Non-pigmented ciliary epithelial cell (primary cell): ENCODE measurements around the gene GALR1.
"Not testable (repeated sequence)": the region's sequence is repeated elsewhere in the genome, so short reads cannot be mapped to it uniquely, and the experiment has no call there.

Experiments used
- DNase-seq: peaks from one replicate; pipeline ENCODE4 v3.0.0-alpha.2; 2010; ENCODE audit warnings: low read depth

The GALR1 gene, protein sequence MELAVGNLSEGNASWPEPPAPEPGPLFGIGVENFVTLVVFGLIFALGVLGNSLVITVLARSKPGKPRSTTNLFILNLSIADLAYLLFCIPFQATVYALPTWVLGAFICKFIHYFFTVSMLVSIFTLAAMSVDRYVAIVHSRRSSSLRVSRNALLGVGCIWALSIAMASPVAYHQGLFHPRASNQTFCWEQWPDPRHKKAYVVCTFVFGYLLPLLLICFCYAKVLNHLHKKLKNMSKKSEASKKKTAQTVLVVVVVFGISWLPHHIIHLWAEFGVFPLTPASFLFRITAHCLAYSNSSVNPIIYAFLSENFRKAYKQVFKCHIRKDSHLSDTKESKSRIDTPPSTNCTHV

DNA sequence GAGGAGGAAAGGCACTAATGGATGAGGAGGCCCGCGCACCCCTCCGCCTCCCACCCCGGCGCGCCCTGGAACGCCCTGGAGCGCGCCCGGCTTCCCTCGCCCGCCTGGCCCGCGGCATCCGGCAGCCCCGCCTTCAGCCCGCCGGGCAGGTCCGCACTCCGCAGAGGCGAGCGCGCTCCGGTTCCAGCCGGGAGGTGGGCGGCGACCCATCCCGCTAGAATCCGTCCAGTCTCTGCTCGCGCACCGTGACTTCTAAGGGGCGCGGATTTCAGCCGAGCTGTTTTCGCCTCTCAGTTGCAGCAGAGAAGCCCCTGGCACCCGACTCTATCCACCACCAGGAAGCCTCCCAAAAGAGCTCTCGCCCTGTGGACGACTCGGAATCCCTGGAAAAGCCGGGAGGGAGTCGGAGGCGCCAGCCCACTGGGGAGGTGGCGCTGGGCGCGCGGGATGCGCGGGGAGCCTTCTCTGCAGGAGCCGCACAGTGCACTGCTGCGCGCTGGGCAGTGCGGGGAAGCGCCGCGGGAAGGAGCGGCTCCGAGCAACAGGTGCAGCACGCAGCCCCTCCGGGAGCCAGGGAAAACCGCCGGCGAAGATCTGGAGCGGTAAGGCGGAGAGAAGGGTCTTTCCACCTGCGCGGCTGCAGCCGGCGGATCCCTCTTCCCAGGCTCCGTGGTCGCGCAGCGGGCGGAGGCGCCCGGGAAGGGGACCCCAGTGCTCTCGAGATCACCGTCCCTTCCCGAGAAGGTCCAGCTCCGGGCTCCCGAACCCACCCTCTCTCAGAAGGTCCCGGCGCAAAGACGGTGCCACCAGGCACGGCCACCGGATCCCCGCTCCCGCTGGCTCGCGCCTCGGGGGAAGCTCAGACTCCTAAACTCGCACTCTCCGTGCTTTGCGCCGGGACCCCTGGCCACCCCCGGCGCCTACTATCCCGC lies at the start of gene GALR1:
Gene GALR1 (plus strand): TSS at position 280 of the 932 bp plus-strand sequence. CDS start 701 bp downstream, outside the sequence.
- DNase-seq: no peak

DNA sequence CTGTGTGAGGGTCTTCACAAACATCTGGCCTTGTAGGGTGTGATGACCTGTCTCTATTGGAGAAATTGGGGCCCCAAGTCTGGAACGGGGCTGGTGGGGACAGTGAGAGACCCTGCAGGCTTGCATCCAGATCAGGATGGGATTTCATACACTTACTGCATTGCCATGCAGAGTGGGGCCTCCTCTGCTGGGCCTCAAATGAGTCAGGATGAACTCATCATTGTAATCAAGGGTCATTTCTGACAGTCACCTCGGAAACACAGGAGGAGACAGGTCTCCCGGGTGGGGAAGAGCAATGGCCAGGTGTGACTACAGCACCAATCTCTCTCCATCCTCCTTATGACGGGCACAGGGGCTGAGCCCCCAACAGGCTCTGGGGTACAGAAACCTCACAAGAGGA lies 48.1 kb upstream of the GALR1 start:
- DNase-seq: no peak

DNA sequence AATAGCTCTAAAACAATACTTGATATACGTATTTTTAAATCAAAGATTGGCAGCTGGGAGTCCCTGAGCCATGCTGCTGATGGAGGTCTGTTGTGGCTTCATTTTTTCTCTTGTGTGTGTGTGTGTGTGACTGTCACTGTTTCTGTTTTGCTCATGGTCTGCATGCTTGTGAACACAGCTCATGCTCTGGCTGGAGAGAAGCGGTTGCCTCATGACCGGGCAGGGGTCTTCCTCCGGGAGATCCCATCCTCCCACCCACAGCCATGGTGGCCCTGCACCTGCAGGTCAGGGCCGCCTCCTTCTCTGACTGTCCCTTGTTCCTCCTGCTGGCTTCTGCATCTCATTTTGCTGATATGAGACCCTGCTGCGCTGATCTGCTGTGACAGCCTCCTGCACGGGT lies 47.3 kb upstream of the GALR1 start:
- no peak for DNase-seq

DNA sequence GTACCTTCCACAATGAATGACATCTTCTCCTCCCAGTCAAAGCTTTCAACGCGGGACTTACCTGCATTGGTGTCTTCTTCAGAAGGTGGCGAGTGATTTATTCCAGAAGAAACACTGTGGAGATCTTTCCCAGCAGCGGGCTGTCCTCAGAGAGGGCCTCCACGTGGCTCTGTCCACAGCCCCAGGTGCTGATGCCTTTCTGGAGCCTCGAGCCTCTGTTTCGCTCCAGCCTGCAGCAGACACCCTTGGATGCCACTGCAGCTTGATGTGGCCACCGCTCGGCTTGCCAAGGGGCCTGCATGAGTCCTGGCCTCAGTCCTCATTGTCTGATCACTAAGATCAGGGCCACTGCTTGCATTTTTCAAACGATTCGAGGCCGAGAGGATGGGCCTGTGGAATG lies 46.6 kb upstream of the GALR1 start:
- DNase-seq: no peak

DNA sequence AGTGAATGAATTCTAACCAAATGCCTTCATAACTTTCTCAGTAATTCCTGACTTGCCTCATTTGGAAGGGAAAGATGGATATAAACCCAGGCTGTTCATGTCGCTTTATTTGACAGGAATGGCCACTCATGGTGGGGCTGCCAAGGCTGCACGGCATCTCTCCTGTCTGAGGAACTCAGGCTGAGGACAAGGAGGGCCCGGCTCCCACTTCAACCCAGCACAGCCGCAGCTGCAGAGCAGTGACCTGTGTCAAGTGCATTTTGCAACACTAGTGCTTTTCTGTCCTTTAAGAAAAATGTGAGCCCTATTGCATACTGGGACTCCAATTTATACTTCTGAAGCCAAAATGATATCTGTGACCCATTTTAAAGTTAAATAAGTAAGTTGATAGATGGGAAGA lies 45.8 kb upstream of the GALR1 start:
- no peak for DNase-seq

DNA sequence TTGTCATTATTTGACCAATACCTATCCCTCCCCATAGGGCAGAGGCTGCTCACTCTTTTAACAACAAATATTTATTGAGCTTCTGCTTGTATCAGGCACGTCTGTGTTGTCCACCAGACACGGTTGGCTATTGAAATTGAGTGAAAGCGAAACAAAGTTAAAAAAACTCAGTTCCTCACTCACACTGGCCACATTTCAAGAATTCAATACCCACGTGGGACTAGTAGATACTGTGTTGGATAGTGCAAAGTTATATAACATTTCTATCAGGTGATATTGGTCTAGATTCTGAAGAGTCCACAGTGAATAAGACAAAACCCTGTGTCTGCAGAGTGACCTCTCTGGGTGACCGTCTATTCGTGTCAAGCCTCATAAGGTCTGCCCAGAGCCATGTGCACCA lies 43.9 kb upstream of the GALR1 start:
- DNase-seq: no peak

DNA sequence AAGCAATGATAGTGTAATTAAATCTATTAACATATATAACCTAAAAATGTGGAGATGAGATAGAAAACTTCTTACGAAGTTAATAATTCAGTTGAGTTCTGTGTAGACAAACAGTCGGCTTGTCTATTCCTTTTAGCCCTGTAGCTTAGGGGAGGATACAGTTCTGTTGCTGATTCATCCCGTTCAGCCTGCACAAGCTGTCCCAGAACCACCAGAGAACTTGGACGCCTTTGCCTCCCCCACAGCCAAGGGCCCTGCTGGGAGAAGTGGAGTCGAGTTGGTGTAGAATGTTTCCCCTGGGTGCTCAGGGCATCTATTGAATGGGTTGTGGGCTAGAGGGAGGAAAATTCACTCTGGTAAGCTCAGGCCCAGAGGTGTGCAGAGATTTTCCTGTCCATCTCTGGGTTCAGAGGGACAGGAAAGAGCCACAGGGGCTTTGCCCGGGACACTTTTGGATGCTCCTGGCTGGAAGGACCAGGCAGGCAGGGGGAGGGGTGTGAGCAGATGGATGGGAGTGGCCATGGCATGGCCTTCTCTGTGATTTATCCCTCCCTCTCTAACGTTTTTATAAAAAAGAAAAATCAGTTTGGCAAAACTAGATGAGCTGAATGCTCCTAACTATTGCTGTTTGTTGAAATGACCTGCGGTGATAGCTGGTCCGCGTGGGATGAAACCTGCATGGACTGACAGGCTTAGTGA lies 42.8 kb upstream of the GALR1 start:
- DNase-seq: peak; percentile 66

DNA sequence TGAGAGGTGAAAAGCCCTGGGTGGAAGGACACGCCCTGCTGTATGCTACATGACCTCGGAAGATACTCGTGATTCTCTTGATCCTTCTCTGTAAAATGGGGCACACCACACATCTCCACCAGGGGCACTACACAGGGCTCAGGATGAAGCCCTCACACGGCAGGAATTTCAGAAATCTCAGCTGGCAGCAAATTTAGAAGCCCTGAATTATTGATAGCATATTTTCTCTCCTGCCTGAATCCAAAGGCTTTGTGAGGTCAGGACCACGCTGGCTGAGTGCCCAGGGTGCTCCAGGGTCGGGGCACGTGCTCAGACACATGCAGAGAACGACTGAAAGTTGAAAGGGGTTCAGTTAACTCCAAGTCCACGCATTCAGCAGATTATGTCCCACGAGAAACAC lies 42.1 kb upstream of the GALR1 start:
- DNase-seq: no peak

DNA sequence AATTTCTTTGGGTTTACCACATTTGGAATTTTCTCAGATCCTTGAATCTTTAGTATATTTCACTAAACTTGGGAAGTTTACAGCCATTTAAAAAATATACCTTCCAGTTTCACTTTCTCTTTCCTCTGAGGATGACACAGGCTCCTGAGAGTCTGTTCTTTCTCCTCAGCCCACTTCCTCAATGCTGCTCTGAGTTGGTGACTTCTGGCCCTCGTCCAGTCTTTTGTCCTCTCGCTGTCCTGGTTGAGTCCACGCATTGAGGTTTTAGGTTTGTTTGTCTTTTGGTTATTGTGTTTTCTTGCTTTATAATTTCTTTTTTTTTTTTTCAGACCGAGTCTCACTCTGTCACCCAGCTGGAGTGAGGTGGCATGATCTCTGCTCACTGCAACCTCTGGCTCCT lies 40.7 kb upstream of the GALR1 start:
- peak; percentile 63 for DNase-seq

DNA sequence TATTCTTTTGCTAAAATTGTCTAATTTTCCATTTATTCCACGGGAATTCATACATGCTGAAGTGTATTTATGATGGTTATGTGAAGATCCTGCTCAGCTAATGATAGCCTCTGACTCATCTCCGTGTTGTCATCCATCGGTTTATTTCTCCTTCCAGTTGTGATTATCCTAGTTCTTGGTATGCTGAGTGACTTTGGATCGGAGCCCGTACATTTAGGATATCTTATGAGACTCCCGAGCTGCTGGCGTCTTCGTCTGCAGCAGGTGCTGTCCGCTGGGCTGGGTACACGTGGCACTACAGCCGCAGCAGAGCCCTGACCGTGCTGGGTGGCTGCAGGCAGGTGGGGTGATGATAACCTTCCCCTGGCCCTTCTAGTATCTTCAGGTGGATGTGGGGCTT lies 40.1 kb upstream of the GALR1 start:
- no peak for DNase-seq

DNA sequence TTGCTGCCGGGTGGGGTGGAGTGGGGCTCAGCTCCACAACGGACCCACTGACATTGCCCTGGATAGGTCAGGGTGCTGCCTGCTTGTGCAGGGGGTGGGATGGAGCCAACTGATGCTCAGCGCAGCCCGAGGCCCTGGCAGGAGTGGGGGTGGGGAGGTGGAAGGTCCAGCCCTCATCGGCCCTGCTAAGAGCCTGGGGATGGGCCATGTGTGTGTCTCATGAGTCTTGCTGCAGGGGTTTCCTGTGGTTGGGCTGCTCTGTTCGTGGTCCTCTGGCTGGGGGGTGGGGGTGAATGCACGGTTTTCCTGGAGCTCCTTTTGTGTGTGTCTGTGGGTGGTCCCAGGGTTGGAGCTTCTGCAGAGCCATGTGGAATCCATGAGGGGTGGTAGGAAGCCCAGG lies 39.4 kb upstream of the GALR1 start:
- DNase-seq: no peak

DNA sequence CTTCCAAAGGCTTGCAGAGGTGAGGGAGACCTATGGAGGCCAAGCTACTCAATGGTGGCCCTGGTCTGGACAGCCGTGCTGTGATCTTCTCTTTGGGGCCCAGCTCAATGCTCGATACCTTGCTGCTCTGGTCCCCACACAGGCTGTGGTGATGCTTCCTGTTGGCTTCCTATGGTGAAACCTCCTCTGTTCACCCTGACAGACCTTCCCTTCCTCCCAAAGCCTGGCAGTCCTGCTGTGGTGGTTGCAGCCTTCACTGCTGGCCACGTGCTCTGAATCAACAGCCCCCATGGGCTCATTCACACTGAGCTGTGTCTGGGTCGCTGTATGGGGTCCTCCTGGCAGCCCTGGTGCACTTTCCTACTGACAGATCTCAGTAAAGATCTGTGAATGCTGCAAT lies 31.0 kb upstream of the GALR1 start:
- DNase-seq: no peak

DNA sequence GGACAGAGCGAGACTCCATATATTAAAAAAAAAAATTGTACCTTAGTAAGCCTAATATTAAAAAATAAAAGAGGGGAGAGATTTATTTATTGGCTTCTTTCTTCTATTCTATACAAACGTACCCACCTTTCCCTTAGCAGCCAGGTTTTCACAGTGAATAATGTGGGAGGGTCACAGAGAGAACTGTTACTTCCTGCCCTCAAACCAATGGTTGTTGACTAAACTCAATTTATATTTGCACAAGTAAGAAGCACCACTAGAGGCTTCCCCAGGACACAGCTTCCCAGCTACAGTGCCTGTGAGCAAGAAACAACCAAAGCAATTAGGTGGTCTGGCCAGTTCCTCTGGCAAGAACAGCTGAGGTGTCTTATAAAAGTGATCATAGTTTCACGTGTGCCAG lies 28.9 kb upstream of the GALR1 start:
- DNase-seq: no peak

DNA sequence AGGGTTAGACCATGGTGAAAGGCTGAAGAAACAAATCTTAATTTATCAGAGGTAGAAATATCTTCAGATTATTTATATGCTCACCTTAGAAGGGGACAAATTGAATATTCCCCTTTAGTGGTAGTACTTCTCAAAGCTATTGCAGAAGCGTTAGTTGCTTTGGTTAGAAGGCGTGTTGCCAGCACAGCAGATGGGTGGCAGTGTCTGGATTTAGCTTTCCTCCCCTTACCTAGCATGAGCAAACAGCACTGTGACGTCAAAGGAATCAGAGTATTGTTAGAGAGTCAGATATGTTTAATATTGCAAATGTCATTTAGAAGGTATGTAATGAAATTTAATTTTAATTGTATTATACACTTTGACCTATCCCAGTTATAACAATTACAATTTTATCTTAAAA lies 27.2 kb upstream of the GALR1 start:
- DNase-seq: no peak

DNA sequence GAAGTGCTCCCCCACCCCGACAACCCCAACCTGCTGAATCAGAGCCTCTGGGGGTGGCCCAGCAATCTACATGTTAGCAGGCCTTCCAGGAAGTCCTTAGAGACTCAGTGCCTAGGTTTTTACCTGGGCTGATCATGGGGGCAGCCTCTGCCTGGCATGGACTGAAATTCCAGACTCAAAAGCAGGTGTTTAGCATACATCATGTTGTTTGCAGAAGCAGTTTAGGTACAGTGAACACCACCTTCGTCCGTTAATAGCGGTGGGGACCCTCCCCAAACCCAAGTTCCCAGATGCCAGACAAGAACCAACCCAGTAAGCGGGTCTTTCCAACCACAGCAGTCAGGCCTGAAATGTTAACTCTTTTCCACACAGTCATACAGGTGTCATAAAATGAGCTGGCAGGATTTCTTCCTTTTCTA lies 26.4 kb upstream of the GALR1 start:
- DNase-seq: no peak

DNA sequence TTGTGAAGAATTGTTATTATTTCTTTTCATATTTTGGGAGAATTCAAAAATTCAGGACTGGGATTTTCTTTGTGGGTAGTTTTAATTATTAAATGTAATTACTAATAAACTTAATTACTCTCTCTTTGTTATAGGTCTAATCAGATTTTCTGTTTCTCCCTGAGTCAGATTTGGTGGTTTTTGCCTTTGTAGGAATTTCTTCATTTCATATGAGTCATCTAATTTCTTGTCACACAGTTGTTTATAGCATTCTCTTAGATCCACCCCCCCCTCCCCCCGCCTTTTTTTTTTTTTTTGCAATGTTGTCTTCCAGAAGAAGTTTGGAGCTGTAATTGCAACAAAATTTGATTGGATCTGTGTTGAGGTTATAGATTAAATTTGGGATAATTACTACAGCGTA lies 26.0 kb upstream of the GALR1 start:
- no peak for DNase-seq

DNA sequence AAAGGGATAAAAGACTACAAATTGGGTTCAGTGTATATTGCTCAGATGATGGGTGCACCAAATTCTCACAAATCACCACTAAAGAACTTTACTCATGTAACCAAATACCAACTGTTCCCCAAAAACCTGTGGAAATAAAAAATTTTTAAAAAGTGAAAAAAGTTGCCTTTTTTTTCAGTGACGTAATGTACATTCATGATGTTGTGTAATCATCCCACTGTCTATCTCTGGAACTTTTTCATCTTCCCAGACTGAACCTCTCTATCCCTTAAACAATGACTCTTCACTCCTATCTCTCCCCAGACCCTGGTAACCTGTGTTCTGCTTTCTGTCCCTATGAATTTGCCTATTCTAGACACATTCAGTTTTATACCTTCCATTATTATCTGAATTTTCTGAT lies 19.0 kb upstream of the GALR1 start:
- DNase-seq: no peak

DNA sequence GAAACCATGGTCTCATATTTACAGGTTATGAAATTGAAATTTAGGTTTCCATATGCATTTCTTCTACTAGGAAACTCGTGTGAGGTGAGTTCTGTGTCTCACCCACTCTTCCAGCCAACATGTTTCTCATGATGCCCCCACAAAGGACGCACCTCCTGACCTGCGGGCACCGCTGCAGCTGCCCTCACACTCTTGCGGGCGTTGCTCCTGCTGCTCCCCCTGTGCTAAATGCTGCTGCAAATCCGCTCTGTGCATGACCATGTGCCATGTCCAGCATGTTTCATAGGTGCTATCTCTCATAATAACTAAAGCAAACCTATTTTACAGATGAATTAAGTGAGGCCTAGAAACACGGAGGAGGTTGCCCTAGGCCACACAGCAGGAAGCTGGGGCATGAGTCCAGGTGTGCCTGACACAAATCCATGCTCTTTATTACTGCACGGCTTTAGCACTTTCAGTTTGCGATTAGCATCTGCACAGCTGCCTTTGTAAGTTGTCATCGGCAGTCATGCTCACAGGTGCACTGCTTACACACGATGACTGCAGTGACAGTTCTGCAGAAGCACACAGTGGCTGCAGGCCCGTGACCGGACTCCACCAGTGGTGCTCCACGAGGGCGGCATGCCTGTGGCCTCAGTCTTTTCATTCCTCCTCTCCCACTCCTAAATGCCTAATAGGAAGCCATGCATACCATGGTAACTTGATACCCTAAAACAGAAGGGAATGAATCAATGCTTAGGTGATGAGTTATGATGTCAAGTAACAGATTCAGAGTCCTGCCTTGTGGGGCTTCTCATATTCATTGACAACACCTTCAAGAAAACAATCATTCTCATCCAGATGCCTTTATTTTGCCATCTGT lies 14.9 kb upstream of the GALR1 start:
- peak; percentile 10 for DNase-seq

DNA sequence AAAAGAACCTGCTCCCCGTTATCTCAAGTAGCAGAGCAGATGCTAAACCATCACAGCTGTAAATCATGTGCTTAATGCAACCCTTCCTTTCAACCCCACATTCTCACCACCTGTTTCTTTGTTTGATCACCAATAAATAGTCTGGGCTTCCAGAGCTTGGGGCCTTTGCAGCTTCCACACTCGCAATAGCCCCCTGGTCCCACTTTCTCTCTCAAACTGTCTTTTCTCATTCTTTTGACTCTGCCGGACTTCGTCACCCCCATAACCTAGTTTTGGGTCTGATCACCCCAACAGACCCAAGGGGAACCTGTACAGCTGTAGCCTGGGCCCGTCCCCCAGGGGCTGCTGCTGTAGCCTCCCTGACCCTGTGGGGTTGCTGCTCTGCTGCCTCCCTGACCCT lies 10.4 kb upstream of the GALR1 start:
- not testable (repeated sequence) for DNase-seq

DNA sequence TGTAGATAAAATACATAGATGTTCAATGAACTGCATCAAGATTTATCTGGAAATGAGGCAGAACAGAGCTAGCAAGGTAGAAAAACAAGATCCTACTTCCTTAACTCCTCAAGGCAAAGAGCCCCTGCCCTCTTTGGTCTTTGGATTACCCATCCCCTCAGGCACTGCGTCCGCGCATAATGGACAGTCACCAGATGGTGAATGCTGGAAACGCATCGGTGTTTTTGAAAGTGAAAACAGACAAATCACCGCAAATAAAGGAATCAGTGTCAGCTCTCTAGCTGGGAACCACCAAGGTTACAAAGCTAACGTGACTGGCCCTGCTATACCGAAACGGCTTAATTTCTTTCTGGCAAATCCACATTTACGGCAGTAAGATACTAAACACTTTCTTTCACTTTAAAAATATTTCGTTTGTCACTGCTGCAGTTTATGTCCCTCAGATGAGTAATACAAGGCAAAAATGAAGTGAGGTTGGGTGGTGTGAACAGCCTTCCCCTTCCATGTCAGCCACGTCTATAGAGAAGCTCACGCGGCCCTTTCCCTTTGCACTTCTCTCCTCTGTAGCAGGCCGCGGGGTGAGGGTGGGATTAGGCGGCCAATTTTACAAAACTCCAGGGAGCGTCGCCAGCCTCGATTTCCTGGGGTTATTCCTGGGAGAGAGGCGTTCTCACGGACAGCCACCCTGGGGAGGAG lies 627 bp upstream of the GALR1 start:
- no peak for DNase-seq

DNA sequence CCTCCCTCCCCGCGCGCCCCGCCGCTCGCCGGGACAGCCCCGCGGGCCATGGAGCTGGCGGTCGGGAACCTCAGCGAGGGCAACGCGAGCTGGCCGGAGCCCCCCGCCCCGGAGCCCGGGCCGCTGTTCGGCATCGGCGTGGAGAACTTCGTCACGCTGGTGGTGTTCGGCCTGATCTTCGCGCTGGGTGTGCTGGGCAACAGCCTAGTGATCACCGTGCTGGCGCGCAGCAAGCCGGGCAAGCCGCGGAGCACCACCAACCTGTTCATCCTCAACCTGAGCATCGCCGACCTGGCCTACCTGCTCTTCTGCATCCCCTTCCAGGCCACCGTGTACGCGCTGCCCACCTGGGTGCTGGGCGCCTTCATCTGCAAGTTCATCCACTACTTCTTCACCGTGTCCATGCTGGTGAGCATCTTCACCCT lies 865 bp downstream of the GALR1 start:
- DNase-seq: no peak
